Liver (tissue), 9 donors: Measurements from ENCODE around the gene STK36. TPM values are rescaled to one million over a fixed set of nuclear protein-coding genes. Genes with fewer than 3 reads are reported as not detected.

Experiments used
- DNase-seq: peaks from one replicate; pipeline ENCODE4 v3.0.0-alpha.2; 2017; ENCODE audit warnings: low spot score
- H3K27ac ChIP-seq, 2 donors: one replicate each; pipeline ENCODE4 v1.7.0; 2013; ENCODE audit warnings: inconsistent platforms in 2 of 2, low read length in 2 of 2, control low read depth in 1 of 2, low read depth in 1 of 2, mild to moderate bottlenecking in 1 of 2
- H3K27me3 ChIP-seq, 4 donors: one replicate each; pipeline versions ENCODE4 v1.6.1 to v1.7.0; 2013; ENCODE audit warnings: low read length in 3 of 4, inconsistent platforms in 1 of 4, mild to moderate bottlenecking in 1 of 4, moderate library complexity in 1 of 4; ENCODE audit not compliant: control insufficient read depth in 4 of 4, insufficient read depth in 4 of 4
- H3K36me3 ChIP-seq, 4 donors: one replicate each; pipeline versions ENCODE4 v1.6.1 to v1.7.0; 2013; ENCODE audit warnings: low read length in 3 of 4, mild to moderate bottlenecking in 3 of 4, low read depth in 1 of 4, moderate library complexity in 1 of 4; ENCODE audit not compliant: control insufficient read depth in 4 of 4, insufficient read depth in 3 of 4
- H3K4me1 ChIP-seq, 4 donors: one replicate each; pipeline versions ENCODE4 v1.6.1 to v1.7.0; 2013; ENCODE audit warnings: low read length in 3 of 4, mild to moderate bottlenecking in 3 of 4, moderate library complexity in 1 of 4; ENCODE audit not compliant: control insufficient read depth in 4 of 4, insufficient read depth in 4 of 4
- H3K4me3 ChIP-seq, 3 donors: one replicate each; pipeline versions ENCODE4 v1.6.1 to v1.7.0; 2013; ENCODE audit warnings: low read length in 3 of 3, control low read depth in 1 of 3, low read depth in 1 of 3, mild to moderate bottlenecking in 1 of 3
- H3K9ac ChIP-seq, 2 donors: one replicate each; pipeline ENCODE4 v1.7.0; 2013; ENCODE audit warnings: low read length in 2 of 2, mild to moderate bottlenecking in 2 of 2, moderate library complexity in 2 of 2, control low read depth in 1 of 2, low read depth in 1 of 2
- H3K9me3 ChIP-seq, 4 donors: one replicate each; pipeline versions ENCODE4 v1.6.1 to v1.7.0; 2013; ENCODE audit warnings: low read length in 3 of 4; ENCODE audit not compliant: control insufficient read depth in 4 of 4
- EGR1 ChIP-seq, 2 donors: IDR thresholded peaks; 2 replicates each; pipeline ENCODE4 v1.6.1; 2016 to 2018; ENCODE audit warnings: antibody characterized with exemption in 2 of 2, low read depth in 2 of 2
- FOXA2 ChIP-seq: IDR thresholded peaks from 2 replicates; pipeline ENCODE4 v1.6.1; 2016; ENCODE audit warnings: antibody characterized with exemption
- GABPA ChIP-seq, 2 donors: IDR thresholded peaks in 1 of 2; conservative IDR thresholded peaks in 1 of 2; 2 replicates each; pipeline ENCODE4 v1.6.1; 2016; ENCODE audit warnings: antibody characterized with exemption in 2 of 2, mild to moderate bottlenecking in 1 of 2, moderate library complexity in 1 of 2
- HNF4A ChIP-seq, 2 donors: conservative IDR thresholded peaks; 2 replicates each; pipeline ENCODE4 v1.6.1; 2016; ENCODE audit warnings: antibody characterized with exemption in 2 of 2, mild to moderate bottlenecking in 2 of 2
- HNF4G ChIP-seq: IDR thresholded peaks from 2 replicates; pipeline ENCODE4 v1.6.1; 2016; ENCODE audit warnings: antibody characterized with exemption
- JUND ChIP-seq, 2 donors: IDR thresholded peaks; 2 replicates each; pipeline ENCODE4 v1.6.1; 2016; ENCODE audit warnings: antibody characterized with exemption in 2 of 2
- NR2F2 ChIP-seq: IDR thresholded peaks from 2 replicates; pipeline ENCODE4 v1.6.1; 2016; ENCODE audit warnings: antibody characterized with exemption
- RAD21 ChIP-seq, 2 donors: IDR thresholded peaks; 2 replicates each; pipeline ENCODE4 v1.6.1; 2016; ENCODE audit warnings: antibody characterized with exemption in 2 of 2, mild to moderate bottlenecking in 2 of 2
- RXRA ChIP-seq, 2 donors: IDR thresholded peaks; 2 replicates each; pipeline ENCODE4 v1.6.1; 2017 to 2018; ENCODE audit warnings: antibody characterized with exemption in 2 of 2, mild to moderate bottlenecking in 1 of 2
- SP1 ChIP-seq: IDR thresholded peaks from 2 replicates; pipeline ENCODE4 v1.6.1; 2018; ENCODE audit warnings: antibody characterized with exemption, mild to moderate bottlenecking
- TAF1 ChIP-seq: conservative IDR thresholded peaks from 2 replicates; pipeline ENCODE4 v1.6.1; 2016; ENCODE audit warnings: antibody characterized with exemption, mild to moderate bottlenecking
- YY1 ChIP-seq: IDR thresholded peaks from 2 replicates; pipeline ENCODE4 v1.6.1; 2016; ENCODE audit warnings: antibody characterized with exemption, mild to moderate bottlenecking
- WGBS: extraction: QIAGEN DNeasy Blood & Tissue Kit; methylation state at CpG from one replicate; pipeline ENCODE4 v1.1.7; 2013; 5-methylcytosine and 5-hydroxymethylcytosine counted together
- polyA plus RNA-seq, 2 donors: library from polyadenylated mRNA; stranded (reverse) in 1 of 2; unstranded in 1 of 2; fragments of 200-250 nt in 1 of 2; fragments of >200 nt in 1 of 2; fragmentation: Nextera tagmentation in 1 of 2; extraction: Ambion mirVana in 1 of 2; gene quantifications; one replicate each; pipeline versions ENCODE4 v1.2.1 to v1.2.3, GENCODE V29; 2013 to 2015
- total RNA-seq, 2 donors: library from RNA; depleted of rRNA; stranded (reverse); fragments of >200 nt; gene quantifications; one replicate each; pipeline ENCODE4 v1.2.3, GENCODE V29; 2014
- TF ChIP-seq, protein P1 (sequence below): IDR thresholded peaks from 2 replicates; pipeline ENCODE4 v1.6.1; 2016; ENCODE audit warnings: antibody characterized with exemption
- TF ChIP-seq, protein P2 (sequence below): fragments of 150-350 bp; IDR thresholded peaks from 2 replicates; pipeline ENCODE4 v1.5.1; 2017; ENCODE audit warnings: improper control_type of control experiment, low read depth, low read length; ENCODE audit not compliant: missing input control
- TF ChIP-seq, protein P3 (sequence below): IDR thresholded peaks from 2 replicates; pipeline ENCODE4 v1.6.1; 2016; ENCODE audit warnings: antibody characterized with exemption
- TF ChIP-seq, protein P4 (sequence below): IDR thresholded peaks from 2 replicates; pipeline ENCODE4 v1.6.1; 2016; ENCODE audit warnings: antibody characterized with exemption, mild to moderate bottlenecking
- donor health status: healthy.
- donor health status: healthy.
- donor health status: healthy.
- donor health status: healthy.
- donor health status: healthy.

STK36 gene
- total and polyA plus RNA-seq, 4 donors, result 5.1 to 17.2 (median 7.0) TPM

DNA sequence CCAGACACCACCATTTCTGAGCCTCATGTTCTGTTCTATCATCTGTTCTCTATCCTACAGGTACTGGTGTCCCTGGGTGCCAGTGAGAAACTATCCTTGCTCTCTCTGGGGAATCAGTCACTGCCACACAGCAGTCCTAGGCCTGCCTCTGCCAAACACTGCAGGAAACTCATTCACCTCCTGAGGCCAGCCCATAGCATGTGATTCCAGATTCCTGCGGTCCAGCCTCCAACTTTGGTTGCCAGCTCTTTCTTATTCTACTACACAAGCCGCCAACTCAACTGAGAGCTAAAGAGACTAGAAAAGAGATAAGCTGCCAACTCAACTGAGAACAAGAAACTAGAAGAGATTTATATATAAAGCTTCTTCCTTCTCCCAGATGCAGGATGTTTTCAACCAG lies 29.9 kb downstream of the STK36 start:
- 92% methylated on average over 2 of the region's 2 CpGs for WGBS
- H3K27me3 ChIP-seq, result no peaks in the 10 kb centered on the region
- H3K4me3 ChIP-seq, result no peak overlapping the region
- no peak for DNase-seq
- H3K4me1 ChIP-seq, result no peaks in the 10 kb centered on the region
- peaks cover 0 to 29% (median under 1%) of the 10 kb centered on the region in 4 donors for H3K36me3 ChIP-seq
- H3K9ac ChIP-seq, result no peak overlapping the region
- TF ChIP-seq, protein P1, sequence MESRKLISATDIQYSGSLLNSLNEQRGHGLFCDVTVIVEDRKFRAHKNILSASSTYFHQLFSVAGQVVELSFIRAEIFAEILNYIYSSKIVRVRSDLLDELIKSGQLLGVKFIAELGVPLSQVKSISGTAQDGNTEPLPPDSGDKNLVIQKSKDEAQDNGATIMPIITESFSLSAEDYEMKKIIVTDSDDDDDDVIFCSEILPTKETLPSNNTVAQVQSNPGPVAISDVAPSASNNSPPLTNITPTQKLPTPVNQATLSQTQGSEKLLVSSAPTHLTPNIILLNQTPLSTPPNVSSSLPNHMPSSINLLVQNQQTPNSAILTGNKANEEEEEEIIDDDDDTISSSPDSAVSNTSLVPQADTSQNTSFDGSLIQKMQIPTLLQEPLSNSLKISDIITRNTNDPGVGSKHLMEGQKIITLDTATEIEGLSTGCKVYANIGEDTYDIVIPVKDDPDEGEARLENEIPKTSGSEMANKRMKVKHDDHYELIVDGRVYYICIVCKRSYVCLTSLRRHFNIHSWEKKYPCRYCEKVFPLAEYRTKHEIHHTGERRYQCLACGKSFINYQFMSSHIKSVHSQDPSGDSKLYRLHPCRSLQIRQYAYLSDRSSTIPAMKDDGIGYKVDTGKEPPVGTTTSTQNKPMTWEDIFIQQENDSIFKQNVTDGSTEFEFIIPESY, result no peak
- TF ChIP-seq HNF4A (conservative IDR thresholded peaks at IDR 0.05) (no peak), FOXA2 (no peak), YY1 (no peak), RAD21 (IDR thresholded peaks at IDR 0.05) (no peak), SP1 (no peak), HNF4G (no peak), TAF1 (no peak), JUND (IDR thresholded peaks at IDR 0.05) (no peak)
- TF ChIP-seq, protein P2, sequence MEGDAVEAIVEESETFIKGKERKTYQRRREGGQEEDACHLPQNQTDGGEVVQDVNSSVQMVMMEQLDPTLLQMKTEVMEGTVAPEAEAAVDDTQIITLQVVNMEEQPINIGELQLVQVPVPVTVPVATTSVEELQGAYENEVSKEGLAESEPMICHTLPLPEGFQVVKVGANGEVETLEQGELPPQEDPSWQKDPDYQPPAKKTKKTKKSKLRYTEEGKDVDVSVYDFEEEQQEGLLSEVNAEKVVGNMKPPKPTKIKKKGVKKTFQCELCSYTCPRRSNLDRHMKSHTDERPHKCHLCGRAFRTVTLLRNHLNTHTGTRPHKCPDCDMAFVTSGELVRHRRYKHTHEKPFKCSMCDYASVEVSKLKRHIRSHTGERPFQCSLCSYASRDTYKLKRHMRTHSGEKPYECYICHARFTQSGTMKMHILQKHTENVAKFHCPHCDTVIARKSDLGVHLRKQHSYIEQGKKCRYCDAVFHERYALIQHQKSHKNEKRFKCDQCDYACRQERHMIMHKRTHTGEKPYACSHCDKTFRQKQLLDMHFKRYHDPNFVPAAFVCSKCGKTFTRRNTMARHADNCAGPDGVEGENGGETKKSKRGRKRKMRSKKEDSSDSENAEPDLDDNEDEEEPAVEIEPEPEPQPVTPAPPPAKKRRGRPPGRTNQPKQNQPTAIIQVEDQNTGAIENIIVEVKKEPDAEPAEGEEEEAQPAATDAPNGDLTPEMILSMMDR, result no peak
- H3K27ac ChIP-seq, result no peak overlapping the region
- H3K9me3 ChIP-seq, result no peaks in the 10 kb centered on the region

DNA sequence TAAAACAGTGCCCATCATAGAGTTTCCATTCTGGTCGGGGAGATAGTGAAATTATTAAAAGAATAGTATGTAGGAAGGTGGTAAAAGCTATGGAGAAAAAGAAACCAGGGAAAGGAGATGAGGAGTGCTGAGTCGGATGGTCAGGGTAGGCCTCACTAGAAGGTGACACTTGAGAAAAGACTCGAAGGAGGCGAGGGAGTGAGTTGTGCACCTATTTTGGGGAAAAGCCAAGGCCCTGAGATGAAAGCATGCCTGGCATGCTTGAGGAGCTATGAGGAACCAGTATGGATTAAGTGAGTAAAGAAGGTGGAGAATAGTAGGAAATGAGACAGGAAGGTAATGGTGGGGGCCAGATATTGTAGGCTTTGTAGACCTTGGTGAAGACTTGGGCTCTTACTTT lies 31.5 kb downstream of the STK36 start:
- no peaks in the 10 kb centered on the region for H3K9me3 ChIP-seq
- DNase-seq, result no peak
- H3K9ac ChIP-seq, result no peak overlapping the region
- peaks cover 0 to 20% (median under 1%) of the 10 kb centered on the region in 4 donors for H3K36me3 ChIP-seq
- TF ChIP-seq RXRA (IDR thresholded peaks at IDR 0.05) (no peak), JUND (IDR thresholded peaks at IDR 0.05) (no peak), GABPA (IDR thresholded peaks at IDR 0.05 in 1 of 2, conservative IDR thresholded peaks at IDR 0.05 in 1 of 2) (no peak), NR2F2 (no peak), YY1 (no peak), HNF4A (conservative IDR thresholded peaks at IDR 0.05) (no peak), EGR1 (IDR thresholded peaks at IDR 0.05; ENCODE audit: low read depth in 2 of 2) (no peak), RAD21 (IDR thresholded peaks at IDR 0.05) (no peak)
- TF ChIP-seq, protein P3, sequence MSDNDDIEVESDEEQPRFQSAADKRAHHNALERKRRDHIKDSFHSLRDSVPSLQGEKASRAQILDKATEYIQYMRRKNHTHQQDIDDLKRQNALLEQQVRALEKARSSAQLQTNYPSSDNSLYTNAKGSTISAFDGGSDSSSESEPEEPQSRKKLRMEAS, result no peak
- TF ChIP-seq, protein P2, result no peak
- TF ChIP-seq, protein P4, sequence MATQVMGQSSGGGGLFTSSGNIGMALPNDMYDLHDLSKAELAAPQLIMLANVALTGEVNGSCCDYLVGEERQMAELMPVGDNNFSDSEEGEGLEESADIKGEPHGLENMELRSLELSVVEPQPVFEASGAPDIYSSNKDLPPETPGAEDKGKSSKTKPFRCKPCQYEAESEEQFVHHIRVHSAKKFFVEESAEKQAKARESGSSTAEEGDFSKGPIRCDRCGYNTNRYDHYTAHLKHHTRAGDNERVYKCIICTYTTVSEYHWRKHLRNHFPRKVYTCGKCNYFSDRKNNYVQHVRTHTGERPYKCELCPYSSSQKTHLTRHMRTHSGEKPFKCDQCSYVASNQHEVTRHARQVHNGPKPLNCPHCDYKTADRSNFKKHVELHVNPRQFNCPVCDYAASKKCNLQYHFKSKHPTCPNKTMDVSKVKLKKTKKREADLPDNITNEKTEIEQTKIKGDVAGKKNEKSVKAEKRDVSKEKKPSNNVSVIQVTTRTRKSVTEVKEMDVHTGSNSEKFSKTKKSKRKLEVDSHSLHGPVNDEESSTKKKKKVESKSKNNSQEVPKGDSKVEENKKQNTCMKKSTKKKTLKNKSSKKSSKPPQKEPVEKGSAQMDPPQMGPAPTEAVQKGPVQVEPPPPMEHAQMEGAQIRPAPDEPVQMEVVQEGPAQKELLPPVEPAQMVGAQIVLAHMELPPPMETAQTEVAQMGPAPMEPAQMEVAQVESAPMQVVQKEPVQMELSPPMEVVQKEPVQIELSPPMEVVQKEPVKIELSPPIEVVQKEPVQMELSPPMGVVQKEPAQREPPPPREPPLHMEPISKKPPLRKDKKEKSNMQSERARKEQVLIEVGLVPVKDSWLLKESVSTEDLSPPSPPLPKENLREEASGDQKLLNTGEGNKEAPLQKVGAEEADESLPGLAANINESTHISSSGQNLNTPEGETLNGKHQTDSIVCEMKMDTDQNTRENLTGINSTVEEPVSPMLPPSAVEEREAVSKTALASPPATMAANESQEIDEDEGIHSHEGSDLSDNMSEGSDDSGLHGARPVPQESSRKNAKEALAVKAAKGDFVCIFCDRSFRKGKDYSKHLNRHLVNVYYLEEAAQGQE, result no peak
- TF ChIP-seq, protein P1, result no peak
- 95% methylated on average over 4 of the region's 4 CpGs for WGBS
- H3K27me3 ChIP-seq, result no peaks in the 10 kb centered on the region
- no peaks in the 10 kb centered on the region for H3K4me1 ChIP-seq
- H3K4me3 ChIP-seq, result no peak overlapping the region
- no peak overlapping the region for H3K27ac ChIP-seq
